GM19035 (cell line): ENCODE results near the gene NDUFB3.
"Not testable (repeated sequence)": the region's sequence is repeated elsewhere in the genome, so short reads cannot be mapped to it uniquely, and the experiment has no call there.

Source experiments
- ATAC-seq: cut with Tn5 transposase; IDR thresholded peaks from one replicate; pipeline ENCODE4 v1.9.1; 2021; ENCODE audit not compliant: unreplicated experiment

Gene NDUFB3

GRCh38 chr2:201090574-201090973, 18.8 kb downstream of the NDUFB3 start:
- ATAC-seq: no peak

- ATAC-seq: no peak
Measured at GRCh38 chr2:201093573-201093972, 21.8 kb downstream of the NDUFB3 start.

DNA sequence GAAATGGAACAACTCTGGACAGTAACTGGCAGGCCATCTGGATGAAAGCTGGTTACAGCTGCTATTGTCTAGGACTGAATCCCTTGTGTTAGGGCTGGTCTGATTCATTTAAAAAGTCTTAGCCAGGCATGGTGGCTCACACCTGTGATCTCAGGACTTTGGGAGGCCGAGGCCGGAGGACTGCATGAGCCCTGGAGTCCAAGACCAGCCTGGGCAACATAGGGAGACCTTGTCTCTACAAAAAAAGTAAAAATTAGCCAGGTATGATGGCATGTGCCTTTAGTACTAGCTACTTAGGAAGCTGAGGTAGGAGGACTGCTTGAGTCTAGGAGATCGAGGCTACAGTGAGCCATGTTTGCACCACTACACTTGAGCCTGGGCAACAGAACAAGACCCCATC, 28.7 kb downstream of the NDUFB3 start:
- ATAC-seq: no peak

GRCh38 chr2:201105759-201106158, 34.0 kb downstream of the NDUFB3 start:
- ATAC-seq: no peak

DNA sequence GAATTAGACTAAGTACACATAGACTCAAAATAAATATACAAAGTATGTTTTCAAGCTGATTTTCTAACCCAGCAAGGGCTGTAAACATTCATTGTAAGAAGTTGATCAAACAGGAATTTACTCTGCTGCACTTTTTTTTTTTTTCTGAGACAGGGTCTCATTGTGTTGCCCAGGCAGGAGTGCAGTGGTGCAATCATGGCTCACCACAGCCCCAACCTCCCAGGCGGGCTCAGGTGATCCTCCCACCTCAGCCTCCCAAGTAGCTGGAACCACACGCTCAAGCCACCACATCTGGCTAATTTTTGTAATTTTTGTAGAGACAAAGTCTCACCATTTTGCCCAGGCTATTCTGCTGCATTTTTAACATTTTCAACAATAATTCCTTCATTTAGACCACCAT, 35.8 kb downstream of the NDUFB3 start:
- no peak for ATAC-seq

GRCh38 chr2:201108341-201108740, 36.5 kb downstream of the NDUFB3 start:
- ATAC-seq: no peak

DNA sequence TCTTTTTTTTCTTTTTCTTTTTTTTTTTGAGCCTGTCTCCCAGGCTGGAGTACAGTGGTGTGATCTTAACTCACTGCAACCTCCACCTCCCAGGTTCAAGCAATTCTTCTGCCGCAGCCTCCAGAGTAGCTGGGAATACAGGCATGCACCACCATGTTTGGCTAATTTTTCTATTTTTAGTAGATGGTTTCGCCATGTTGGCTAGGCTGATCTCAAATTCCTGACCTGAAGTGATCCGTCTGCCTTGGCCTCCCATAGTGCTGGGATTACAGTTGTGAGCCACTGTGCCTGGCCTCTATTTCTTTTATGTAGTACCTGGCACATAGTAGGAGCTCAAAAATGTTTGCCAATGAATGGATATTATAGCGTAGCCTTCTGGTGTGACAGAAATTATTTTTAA, 37.4 kb downstream of the NDUFB3 start:
- ATAC-seq: no peak

DNA sequence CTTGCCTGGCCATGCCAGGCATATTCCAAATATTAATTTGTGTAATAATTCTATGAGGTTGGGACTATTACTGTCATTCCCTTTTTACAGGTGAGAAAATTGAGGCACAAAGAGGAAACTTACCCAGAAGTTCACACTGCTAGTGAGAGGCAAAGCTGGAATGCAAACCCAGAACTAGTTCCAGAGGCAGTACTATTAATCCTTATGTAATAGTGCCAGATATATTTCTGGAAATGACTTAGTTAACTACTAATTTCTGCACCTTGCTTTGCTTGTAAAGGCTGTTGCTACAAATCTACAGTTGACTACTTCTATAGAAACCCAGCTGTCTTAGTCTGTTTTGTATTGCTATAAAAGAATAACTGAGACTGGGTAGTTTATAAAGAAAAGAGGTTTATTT, 38.8 kb downstream of the NDUFB3 start:
- ATAC-seq: no peak

DNA sequence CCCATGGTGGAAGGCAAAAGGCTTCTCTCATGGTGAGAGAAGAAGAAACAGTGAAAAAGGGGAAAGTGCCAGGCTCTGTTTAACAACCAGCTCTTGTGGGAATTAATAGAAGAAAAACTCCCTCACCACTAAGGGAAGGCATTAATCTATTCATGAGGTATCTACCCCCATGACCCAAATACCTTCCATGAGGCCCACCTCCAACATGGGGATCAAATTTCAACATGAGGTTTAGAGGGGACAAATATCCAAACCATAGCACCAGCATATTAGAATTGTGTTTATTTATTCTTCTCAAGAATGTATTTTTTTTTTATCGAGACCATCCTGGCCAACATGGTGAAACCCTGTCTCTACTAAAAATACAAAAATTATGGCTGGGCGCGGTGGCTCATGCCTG, 39.3 kb downstream of the NDUFB3 start:
- no peak for ATAC-seq

DNA sequence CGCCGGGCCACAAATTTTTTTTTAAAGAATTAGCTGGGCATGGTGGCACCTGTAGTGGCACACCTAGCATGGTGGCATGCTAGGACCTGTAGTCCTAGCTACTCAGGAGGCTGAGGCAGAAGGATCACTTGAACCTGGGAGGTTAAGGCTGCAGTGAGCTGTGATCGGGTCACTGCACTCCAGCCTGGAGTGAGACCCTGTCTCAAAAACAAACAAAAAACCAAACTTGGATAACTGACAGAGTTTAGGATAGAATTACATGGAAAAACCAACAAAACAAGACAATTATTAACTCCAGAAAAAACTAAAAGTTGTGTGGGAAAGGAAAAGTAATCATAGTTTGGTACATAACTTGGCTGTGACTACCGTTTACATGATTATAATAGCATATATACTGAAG, 42.5 kb downstream of the NDUFB3 start:
- no peak for ATAC-seq

- ATAC-seq: no peak
Measured at GRCh38 chr2:201114846-201115245, 43.0 kb downstream of the NDUFB3 start.

- ATAC-seq: peak; percentile 40
Measured at GRCh38 chr2:201116115-201116958, 44.5 kb downstream of the NDUFB3 start, which contains the start of gene CFLAR. Gene CFLAR, plus strand, starts transcription at chr2:201116164. Its CDS starts 13,702 bp downstream, at chr2:201129866.

DNA sequence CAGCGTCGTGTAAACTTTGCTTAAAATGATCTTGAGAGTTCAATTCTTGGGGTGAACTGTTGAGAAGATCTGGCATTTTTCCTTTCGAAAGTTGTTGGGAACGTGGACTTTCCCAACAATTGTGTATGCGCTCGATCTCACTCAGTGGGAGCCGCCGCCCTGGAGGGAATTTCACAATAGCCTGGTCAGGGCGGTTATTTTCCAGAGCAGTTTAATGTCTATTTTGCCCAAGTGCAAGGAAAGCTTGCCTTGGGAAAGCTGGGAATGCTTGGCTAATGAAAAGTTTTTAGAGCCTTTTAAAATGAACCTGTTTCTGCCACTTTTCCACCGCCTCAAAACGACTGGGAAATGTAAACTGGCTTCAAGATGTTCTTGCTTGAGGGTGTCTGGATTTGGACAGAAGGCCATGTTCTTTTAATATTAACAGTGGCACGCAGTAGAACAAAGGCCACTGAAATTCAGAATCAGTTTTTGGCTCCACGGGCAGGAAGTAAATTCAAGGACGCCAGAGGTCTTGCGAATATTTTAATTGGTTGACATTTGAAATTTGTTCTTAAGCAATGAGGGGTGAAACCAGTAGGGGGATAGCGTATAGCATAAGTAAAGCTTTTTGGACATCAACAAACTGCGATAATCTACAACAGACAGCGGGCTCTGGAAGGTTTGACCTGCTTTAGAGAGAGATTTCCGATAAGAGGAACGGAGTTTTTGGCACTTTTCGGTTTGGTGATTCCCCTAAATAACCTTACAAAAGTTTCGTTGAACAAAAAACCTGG, 45.3 kb downstream of the NDUFB3 start:
- ATAC-seq: peak; percentile 28

- ATAC-seq: not testable (repeated sequence)
Measured at GRCh38 chr2:201117735-201118094, 45.9 kb downstream of the NDUFB3 start.

DNA sequence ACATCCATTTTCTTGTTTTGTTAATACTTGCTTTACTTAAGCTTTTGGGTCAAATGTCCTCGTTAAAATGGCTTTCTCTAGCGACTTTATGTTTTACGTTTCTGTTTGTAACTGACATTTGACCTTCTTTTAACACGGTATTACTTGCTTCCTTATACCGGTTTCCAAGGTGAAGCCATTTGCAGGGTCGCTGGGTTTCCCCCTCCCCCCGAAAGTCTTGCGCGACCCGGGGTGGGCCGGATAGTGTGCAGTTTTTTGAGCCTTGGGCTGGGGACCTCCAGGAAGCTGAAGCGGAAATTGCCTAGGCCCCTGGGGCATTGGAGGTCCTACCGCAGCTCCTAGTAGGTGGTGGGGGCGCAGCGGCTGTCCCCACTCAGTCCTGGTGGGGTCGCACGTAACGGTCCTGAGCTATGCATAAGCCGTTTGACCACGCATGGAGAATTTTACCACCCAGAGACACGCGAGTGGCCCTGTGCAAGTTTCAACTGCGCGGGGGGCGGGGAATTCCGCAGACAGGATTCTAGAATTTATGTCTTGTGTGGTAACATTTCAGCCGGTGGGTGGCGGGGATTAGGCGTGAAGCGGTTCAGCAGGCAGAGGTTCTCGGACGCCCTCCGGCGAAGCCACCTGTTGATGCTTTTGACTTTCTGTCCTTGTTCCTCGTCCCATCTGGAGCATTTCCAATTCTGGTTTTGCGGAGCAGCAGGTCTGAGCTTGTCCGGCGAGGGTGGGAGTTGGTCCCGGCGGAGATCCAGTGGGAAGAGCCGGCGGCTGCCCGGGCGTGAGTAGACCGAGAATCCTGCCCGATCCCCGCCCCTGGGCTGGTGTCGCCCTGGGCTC, 46.5 kb downstream of the NDUFB3 start:
- ATAC-seq: peak; percentile 44

- no peak for ATAC-seq
Measured at GRCh38 chr2:201118961-201119854, 47.4 kb downstream of the NDUFB3 start.

- no peak for ATAC-seq
Measured at GRCh38 chr2:201122276-201122675, 50.5 kb downstream of the NDUFB3 start.

DNA sequence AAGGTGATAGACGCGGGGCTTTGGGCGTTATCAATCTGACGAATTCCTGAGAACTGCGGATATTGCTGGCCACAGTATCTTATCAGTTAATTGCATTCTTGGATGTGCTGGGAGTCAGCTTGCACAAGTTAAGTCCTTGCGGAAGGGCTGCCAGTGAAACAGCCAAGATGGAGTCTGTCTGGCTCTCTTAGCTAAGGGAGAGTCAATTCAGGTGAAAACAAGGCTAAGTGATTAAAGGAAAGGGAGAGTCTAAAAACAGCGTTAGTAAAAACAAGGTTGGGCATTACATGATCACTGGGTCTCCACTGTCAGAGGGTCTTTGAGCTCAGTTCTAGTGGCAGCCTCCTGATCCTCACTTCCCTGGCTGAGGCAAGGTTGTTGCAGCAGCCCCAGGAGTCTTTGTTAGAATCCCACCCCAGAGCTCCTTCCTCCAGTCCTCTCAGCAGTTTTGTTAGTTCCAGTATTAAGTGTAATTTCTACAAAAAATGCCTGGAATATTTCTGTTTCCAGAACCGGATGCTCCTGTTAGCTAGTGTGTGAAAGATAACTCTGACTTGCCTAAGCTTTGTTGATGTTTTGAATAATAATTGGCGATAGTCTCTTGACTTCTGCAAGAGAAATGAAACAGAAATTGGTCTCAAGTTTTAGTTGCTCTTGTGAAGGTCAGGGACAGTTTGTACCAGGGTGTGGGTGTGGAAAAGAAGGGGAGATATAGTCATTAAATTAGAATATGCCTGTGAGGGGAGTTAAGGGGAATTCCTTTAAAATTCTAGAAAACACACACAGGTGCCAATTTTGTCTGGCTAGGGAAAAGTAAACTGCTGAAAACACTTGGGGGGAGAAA, 54.7 kb downstream of the NDUFB3 start:
- no peak for ATAC-seq

DNA sequence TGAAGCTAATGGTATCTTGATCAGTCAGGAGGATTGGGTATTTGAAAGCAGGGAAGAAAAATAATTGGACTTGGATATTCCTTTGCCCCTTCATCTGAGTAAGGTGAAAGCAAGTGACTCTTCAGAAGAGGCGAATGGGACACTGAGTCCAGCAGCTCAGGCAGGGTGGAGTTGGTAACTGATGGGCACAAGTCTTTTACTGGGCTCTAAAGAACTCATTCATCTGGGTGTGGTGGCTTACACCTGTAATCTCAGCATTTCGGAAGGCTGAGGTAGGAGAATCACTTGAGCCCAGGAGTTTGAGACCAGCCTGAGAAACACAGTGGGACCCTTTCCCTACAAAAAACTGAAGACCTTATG, 55.3 kb downstream of the NDUFB3 start:
- ATAC-seq: no peak
